Vagina (tissue), 2 donors: ENCODE data around the gene EVPLL.

Experiments used
- POLR2A ChIP-seq, 2 donors: fragments of 450-650 bp; IDR thresholded peaks; one replicate each; pipeline ENCODE4 v1.6.1; 2017; ENCODE audit warnings: antibody characterized with exemption in 2 of 2, mild to moderate bottlenecking in 2 of 2, moderate library complexity in 2 of 2
- POLR2AphosphoS5 ChIP-seq, 2 donors: sonication (generic); formaldehyde crosslinking; IDR thresholded peaks; one replicate each; pipeline ENCODE4 v1.9.0; 2017; ENCODE audit warnings: antibody characterized with exemption in 2 of 2, mild to moderate bottlenecking in 2 of 2, low read depth in 1 of 2; ENCODE audit not compliant: insufficient read depth in 1 of 2
- TF ChIP-seq, protein P1 (sequence below), 3 experiments: fragments of 450-650 bp in 2 of 3; fragments of 200-600 bp in 1 of 3; sonication (generic) in 1 of 3; IDR thresholded peaks; one replicate each; pipeline ENCODE4 v1.5.1; 2017 to 2019; ENCODE audit warnings: antibody characterized with exemption in 3 of 3, mild to moderate bottlenecking in 2 of 3, moderate library complexity in 2 of 3

DNA sequence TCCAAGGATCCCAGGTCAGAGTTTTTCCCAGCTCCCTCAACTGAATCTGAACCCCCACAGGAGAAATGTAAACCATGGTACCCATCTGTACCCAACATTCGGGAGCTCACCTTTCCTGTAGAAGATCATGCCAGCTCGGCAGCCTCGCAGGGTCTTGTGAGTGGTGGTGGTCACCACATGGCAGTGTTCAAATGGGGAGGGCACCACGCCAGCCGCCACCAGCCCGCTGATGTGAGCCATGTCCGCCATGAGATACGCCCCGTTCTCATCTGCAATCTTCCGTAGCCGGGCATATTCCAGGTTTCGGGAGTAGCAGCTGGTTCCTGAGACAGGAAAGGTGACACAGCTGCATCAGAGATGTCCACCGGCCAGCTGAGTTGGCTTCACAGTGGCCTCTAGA, 37.6 kb upstream of the EVPLL start:
- TF ChIP-seq, protein P1, sequence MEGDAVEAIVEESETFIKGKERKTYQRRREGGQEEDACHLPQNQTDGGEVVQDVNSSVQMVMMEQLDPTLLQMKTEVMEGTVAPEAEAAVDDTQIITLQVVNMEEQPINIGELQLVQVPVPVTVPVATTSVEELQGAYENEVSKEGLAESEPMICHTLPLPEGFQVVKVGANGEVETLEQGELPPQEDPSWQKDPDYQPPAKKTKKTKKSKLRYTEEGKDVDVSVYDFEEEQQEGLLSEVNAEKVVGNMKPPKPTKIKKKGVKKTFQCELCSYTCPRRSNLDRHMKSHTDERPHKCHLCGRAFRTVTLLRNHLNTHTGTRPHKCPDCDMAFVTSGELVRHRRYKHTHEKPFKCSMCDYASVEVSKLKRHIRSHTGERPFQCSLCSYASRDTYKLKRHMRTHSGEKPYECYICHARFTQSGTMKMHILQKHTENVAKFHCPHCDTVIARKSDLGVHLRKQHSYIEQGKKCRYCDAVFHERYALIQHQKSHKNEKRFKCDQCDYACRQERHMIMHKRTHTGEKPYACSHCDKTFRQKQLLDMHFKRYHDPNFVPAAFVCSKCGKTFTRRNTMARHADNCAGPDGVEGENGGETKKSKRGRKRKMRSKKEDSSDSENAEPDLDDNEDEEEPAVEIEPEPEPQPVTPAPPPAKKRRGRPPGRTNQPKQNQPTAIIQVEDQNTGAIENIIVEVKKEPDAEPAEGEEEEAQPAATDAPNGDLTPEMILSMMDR (IDR thresholded peaks at IDR 0.05): no peak
- no peak for TF ChIP-seq POLR2A (IDR thresholded peaks at IDR 0.05)
- no peak for TF ChIP-seq POLR2AphosphoS5 (IDR thresholded peaks at IDR 0.05; ENCODE audit: insufficient read depth in 1 of 2, low read depth in 1 of 2)
